Measurements from ENCODE around the gene PFN3.

Gene PFN3

DNA sequence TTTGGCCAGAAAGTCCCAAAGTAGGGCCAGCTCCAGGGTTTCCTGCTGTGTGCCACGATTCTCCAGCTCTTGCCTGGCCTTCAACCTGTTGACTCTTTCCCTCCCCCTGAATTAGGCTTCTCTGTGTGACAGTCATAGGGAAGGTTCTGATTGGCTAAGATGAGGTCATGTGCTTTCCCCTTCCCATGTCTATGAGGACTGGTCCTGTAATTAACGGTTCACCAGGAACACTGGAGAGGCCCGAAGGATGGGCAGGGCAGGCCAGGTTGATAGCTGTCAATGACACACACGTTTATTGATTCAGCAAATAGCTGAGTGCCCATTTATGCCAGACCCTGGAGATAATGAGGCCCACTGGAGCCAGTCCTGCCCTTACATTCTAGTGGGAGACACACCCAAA is 37.2 kb upstream of the PFN3 start:
- no peak for DNase-seq (ENCODE audit: low read depth)

DNA sequence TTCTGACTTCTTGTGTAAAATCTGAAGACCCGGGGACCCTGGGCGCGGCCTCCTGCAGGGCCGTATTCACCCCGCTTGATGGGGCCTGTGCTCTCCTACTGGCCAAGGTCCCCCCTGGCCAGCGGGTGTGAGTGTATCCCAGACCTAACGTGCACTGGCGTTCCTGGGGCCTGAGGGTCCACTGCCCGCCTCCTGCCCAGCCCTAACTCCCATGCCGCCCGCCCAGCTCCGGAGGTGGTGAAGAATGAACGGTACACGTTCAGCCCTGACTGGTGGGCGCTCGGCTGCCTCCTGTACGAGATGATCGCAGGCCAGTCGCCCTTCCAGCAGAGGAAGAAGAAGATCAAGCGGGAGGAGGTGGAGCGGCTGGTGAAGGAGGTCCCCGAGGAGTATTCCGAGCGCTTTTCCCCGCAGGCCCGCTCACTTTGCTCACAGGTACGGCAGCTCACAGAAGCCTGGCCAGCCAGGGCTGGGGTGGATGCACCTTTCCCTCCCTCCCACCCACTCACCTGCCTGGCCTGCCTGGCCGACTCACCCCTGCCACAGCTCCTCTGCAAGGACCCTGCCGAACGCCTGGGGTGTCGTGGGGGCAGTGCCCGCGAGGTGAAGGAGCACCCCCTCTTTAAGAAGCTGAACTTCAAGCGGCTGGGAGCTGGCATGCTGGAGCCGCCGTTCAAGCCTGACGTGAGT is 35.5 kb upstream of the PFN3 start:
- no peak for DNase-seq (ENCODE audit: low read depth)

DNA sequence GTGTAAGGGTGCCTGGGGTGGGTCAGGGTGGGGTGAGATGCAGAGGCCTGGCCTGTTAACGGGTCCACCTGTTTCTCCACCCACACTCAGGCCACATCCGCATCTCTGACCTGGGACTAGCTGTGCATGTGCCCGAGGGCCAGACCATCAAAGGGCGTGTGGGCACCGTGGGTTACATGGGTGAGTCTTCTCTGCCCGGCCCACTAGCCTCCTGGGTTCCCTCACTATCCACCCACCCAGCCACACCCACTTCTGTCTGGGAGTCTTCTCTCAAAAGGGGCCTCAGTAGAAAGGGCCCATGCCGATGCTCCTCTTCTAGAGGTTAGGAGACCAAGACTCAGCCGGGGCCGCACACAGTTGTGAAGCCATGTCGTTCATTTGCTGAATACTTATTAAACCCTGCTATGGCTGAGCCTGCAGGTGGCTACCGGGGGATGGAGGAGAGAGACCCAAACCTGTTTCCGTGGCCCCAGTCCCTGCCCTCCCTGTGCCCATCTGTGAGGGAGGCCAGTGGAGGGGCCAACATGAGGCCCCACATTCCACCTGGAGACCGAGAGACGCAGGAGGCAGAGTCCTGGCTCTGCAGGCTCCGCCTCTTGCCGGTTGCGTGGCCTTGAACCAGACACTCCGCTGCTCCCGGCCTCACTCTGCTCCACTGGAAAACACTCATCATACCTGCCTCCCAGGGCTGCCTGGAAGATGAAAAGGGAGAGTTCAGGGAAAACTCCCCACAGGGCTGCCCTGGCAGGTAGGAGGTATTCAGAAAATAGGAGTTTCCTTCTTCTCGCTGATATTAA is 34.7 kb upstream of the PFN3 start:
- no peak for DNase-seq (ENCODE audit: low read depth)

DNA sequence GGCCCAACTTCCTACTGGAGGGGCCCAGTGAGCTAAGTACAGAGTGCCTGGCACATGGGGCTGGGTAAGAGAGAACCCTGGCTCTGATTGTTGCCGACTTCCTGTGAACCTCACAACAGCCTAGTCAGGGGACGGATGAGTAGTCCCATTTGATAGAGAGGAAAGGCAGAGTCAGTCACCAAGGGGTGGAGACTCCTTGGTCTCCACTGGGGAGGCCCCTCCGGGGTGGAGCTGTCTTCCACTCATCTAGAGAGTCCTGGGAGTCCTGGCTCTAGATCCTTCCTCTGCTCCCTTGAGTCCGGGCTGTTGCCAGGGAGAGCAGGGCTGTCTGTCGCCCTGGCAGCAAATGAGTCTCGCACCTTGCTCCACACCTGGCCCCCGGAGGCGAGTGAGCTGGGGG is 34.0 kb upstream of the PFN3 start:
- no peak for DNase-seq (ENCODE audit: low read depth)

DNA sequence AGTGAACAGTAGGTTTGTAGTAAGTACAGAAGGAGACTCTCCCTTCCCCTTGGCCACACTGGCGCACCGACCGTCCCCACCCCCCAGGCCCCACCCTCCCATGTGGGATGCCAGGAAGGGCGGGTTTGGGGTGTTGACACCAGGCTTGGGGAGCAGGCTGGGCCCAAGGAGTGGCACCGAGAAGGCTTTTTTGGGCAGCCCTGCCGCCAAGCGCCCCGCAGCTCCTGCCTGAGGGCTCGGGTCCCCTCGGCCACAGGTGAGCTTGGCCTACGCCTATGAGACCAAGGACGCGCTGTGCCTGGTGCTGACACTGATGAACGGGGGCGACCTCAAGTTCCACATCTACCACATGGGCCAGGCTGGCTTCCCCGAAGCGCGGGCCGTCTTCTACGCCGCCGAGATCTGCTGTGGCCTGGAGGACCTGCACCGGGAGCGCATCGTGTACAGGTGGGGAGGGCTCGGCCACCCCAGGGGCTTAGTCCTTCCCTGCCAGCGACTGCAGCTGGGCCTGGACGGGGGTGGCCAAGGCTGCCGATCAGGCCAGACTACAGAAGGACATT is 33.3 kb upstream of the PFN3 start:
- no peak for DNase-seq (ENCODE audit: low read depth)

DNA sequence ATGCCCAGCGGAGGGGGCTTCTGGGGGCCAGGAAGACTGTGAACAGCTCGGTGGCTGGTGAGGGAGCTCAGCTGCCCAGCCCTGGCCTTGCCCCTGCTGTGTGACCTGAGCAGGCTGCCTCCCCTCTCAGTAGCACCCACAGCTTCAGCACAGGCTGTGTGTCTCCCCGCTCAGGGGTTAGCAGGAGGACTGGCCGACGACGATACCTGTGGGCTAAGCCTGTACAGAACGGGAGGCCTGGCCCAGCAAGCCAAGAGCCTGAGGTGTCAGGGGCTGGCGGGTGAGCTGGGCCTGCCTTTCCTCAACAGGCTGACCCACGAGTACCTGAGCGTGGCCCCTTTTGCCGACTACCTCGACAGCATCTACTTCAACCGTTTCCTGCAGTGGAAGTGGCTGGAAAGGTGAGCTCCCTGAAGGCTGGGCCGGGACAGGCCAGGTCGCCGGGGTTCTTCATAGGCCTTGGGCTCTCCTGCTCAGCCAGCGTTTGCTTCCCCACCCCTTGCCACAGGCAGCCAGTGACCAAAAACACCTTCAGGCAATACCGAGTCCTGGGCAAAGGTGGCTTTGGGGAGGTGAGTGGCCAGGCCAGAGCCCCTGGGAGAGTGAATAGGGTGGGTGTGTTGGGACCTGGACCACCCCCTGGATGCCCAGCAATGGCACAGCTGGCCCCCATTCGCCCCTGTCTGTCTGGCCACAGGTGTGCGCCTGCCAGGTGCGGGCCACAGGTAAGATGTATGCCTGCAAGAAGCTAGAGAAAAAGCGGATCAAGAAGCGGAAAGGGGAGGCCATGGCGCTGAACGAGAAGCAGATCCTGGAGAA is 32.6 kb upstream of the PFN3 start:
- no peak for DNase-seq (ENCODE audit: low read depth)

DNA sequence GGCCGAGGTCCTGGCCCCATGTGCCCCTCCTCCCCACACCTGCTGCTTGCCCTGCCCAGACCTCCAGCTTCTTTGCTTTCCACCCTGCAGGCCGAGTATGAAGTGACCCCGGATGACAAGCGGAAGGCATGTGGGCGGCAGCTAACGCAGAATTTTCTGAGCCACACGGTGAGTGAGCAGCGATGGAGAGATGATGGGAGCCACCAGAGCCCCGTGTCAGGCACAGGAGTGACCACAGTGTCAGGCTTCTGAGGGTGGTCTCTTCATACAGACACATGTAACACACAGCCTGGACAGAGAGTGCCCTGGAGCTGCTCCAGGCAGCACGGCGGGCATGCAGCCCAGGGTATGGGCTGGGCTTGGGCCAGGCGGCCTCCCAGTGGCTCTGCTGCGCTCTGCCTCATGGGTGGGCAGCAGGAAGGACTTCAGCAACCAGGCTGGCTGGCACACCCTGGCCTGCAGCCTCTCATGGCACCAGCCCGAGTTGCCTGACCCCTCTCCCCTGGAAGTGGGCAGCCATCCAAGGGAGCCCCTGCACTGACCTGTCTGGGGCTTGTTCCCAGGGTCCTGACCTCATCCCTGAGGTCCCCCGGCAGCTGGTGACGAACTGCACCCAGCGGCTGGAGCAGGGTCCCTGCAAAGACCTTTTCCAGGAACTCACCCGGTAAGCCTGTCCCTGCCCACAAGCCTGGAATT is 31.8 kb upstream of the PFN3 start:
- no peak for DNase-seq (ENCODE audit: low read depth)

DNA sequence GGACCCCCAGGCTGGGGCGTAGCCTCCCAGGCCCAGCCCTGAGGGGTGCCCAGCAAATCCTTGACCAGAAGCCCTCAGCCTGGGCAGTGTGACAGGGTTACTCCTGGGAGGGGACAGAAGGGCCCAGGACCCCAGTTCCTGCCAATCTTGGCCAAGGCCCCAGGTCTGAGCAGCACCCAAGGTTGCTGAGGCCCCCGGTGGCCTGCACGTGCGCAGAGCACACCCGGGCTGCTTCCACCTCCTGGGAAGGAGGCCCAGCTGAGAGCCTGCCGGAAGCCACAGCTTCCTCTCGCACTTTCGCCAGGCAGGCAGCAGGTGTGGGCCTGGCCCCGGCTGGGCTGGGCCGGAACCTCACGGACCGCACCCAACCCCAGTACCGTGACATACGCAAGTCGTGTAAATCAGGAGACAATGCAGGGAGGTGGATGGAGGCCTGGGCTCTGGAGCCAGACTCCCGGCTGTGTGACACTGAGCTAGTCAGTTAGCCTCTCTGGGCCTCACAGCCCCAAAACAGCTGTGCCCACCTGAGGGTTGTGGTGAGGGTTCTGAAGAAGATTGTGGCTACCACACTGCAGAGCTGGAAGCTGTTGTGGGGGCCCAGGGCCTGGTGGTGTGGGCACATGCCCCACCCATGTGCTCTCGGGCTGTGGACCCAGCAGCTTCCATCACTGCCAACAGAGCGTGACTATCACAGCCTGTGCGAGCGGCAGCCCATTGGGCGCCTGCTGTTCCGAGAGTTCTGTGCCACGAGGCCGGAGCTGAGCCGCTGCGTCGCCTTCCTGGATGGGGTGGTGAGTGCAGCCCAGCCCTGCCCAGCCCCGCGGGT is 31.1 kb upstream of the PFN3 start:
- no peak for DNase-seq (ENCODE audit: low read depth)

DNA sequence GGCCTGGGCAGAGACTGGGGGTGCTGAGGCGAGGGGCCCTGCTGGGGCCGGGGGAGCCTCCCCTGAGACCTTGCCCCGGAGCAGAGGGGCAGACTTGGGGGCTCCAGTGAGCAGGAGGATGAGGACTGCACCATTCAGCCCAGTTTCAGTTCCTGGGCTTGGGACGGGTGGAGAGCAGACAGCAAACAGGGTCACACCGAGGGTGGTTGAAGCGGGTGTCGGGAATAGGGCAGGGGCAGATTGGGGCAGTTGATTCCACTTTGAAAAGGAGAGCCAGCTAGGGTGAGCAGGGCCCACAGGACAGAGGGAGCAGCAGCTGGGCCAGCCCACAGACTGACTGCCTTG is 30.5 kb upstream of the PFN3 start:
- DNase-seq (ENCODE audit: low read depth) = no peak

DNA sequence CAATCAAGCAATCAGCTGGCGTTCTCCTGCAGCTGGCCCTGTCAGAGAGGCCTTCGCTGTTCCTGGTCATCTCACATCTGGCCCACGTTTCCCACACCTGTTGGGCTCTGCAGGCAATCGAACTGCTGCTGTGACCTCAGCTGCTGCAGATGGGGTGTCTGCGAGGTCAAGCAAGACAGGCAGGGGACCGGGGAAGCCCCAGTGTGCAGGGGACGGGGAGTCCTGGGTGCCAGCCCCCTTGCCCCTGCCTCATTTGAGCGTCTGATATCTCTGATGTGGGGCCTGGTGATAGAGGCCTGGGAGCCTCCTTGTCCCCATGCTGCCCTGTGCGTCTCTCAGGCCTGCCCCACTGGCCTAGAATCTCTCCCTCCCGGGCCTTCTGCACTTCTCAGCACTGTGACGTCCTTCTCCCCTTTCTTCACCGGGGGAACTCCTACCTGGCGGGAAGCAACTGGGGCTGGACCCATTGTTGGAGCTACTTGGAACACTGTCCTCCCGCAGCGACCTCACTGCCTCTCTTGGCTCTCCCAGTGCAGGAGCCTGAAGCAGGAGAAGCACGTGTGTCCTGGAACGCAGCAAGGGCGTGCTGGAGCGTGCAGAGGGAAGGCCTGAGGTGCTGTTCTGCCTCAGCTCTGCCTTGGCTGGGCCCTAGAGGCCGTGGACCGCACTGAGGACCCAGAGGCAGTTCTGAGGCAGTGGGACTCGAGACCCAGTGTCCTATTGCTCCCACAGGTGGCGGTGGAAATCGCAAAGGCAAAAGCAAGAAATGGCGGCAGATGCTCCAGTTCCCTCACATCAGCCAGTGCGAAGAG is 29.9 kb upstream of the PFN3 start:
- DNase-seq (ENCODE audit: low read depth) = no peak

DNA sequence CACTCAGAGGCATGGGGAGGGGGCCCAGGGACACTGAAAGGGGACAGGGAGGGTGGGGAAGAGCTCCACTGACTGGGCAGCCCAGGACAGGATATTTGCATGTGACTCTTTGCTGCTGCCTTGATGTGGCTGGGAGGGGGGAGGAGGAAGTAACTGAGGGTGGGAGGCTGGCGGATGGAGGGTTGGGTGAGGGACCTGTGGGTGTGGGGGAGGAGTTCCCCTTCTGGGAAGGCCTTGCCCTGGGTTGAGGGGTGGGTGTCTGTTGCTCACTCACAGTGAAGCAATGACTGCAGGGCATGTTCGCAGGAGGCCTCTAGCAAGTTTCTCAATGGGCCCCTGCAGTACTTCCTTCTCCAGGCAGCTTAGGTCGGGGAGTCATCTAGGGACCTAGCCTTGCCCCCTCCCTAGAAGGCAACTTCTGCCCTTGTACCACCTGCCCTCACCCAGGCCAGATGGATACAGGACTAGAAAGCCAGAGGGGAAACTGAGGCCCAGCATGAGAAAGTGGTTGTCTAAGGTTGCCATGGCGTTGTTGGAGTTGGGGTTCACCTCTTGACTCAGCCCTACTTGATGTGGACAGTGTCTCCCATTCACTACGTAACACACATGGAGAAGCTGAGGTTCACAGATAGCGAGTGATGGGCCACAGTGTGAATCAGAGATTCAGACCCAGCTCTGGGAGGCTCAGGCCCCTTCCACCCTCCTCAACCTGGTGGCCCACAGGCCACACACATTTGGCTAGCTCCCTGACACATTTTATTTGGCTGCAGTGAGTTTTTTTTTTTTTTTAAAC is 29.0 kb upstream of the PFN3 start:
- no peak for DNase-seq (ENCODE audit: low read depth)

DNA sequence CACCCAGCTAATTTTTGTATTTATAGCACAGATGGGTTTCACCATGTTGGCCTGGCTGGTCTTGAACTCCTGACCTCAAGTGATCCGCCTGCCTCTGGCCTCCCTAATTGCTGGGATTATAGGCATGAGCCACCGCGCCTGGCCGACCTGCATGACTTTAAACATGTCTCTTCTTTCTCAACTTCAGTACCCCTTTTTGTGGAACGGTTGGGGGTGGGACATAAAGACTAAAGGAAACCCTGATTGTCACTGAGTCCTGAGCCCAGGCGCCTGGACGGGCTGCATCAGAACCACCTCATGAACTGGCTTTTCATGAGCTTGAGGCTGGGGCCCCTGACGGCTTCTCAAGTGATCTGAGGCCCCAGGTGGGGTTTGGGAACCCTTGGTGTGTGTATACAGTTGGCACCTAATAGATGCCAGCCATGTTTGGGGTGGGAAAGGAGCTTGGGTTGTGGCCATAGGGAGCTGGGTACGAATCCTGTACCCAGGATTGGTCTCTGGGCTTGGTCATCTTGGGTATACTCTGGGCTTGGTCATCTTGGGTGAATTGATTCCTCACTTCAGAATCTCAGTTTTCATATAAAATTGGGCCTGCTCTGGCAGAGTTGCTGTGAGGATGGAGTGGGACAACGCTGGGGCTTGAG is 28.2 kb upstream of the PFN3 start:
- no peak for DNase-seq (ENCODE audit: low read depth)

DNA sequence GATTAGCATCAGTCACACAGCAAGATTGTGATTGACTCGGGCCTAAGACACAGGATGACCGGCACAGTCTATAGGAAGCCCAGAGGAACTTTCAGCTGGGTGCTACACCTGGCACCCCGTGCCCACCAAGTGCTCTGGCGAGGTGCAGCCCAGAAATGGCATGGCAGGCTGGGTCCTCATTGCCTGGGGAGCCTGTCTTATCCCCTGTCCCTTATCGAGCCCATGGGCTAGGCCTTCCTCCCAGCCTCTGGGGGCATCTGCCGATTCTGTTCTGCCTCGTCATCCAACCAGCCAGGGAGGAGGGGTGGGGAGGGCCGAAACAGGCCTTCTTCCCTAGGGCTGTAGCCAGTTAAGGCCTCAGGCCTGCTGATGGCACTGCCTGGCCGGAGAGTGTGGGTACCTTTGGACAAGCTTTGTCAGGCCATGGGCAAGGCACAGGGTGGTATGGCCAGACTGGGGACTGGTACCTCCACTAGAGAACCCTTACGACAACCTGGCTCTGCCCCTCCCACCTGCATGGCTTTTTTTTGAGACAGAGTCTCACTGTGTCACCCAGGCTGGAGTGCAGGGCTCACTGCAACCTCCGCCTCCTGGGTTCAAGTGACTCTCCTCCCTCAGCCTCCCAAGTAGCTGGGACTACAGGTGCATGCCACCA is 27.6 kb upstream of the PFN3 start:
- DNase-seq (ENCODE audit: low read depth) = no peak

DNA sequence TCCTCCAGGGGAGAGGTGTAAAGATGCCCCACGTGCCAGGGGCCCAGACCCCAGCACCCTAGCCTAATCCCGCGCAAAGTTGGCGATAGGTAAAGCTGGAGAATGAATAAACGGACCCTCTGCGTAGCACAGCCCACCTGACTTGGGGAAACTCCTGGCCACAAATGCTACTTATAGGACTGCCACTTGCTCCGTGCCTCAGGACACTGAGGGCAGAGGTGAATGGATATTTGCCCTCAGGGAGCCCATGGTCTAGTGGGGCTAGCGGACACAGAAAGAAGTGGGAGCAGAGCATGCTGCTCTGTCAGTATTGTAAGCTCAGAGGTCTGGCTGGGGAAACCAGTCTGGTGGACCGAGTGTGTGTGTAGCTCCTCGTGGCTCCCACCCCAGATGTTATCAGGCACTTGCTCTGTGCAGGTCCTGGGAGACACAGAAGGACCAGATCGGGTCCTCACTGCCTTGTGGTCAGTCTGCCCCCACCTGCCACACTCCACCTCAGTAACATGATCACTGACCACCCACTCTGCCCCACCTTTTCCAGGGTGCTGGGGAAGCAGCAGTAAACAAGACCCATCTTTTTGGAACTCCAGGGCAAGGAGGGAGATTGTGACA is 26.9 kb upstream of the PFN3 start:
- DNase-seq (ENCODE audit: low read depth) = no peak

DNA sequence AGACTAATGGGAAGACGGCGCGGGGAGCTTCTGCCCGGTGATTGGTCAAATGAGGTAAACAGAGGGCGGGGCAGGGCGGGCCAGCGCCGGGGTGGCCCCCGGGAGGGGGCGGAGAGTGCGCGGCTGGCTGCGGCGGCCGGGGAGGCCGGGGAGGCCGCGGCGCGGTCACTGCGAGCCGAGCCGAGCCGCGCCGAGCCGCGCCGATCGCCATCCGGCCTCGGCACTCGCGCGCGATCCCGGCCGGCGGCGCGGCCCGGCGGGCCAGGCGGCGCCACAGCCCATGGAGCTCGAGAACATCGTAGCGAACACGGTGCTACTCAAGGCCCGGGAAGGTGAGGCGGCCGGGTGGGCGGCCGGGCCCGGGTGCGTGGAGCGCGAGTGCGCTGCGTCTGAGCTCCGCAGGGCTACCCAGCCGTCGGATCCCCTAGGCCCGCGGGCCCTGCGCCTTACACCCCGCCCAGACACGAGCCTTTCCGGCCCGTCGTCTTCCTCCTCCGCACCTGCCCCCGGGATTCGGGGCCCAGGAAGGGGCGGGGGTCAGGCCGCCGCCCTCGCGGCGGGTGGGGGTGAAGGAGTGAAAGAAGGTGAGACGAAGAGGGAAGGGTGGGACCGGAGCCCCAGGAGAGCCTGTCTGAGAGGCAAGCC is 26.2 kb upstream of the PFN3 start, which contains the start of gene GRK6:
TSS of gene GRK6 (plus strand) at position 111 of the 645 bp plus-strand sequence. CDS start at position 281, 170 bp downstream.
- DNase-seq (ENCODE audit: low read depth) = no peak

DNA sequence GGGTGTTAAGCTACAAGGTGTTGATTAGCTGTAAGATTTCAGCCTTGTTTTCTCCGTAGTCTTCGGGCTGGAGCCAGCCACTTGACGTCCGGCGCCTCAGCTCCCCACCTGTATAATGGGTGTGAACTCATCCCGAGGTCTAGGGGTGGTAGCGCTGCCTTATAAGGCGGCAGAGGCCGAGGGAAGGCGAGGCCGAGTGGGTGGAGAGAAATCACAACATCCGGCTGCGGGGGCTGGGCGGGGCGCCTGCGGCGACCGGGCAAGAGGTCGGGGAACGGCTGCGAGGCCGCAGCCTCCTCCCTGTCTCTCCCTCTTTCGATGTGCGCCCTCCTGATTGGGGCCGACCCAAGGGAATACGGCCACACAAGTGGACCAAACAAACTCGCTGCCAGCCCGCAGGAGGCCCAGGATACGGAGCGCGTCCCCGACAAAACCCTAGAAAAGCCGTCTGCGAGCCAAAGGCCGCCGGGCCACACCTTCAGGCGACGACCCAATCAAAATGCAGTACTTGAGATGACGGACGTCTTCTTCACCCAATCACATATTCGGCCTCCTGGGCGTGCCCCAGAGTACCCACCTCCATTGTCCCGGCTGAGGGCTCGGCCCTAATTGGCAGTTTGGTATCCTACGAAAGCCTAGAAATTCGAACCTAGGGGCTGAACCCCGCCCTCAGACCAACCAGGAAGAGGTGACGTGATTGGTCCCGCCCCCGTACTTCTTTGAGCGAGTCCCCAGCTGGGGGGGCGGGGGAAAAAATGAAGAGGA is 25.5 kb upstream of the PFN3 start:
- DNase-seq (ENCODE audit: low read depth) = peak; percentile 100

All from GM04504 (cell line).